ENCODE measurements around the gene MAP6. TPM values are rescaled to one million over a fixed set of nuclear protein-coding genes. Genes with fewer than 3 reads are reported as not detected.

Gene MAP6
- total and polyA plus RNA-seq, 9 of the 15 experiments (the other 6 are each of a cell fraction or from before 2014, with no cell fraction given) = not detected

DNA sequence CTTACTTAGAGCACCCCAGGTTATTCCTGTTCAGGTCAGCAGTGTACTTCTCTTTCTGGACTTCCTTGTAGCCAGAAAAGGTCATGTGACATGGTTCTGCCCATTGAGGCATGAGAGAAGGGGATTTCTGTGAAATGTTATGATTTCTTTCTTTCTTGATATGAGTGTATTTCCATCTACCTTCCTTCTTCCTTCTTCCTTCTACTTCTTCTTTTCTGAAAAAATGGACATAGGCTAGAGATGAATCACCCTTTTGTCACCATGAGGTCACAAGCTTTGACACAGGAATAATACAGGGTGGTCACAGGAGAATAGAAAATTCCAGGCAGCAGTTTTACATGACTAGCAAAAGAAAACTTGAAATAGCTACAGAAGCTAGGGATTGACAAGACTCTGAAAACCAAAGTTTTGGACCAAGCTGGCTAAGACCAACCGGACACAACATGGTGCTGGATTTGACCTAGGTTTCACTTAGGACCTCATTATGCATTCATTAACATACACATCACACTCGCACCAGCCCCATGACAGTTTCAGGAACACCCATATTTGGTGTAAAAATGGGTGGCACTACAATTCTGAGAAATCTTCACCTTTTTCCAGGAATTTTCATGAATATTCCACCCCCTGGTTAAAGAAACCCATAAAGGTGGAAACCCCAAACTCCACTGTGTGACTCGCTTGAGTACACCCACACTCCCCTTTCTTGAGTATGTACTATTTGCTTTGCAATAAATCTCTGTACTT, 21.2 kb upstream of the MAP6 start (continued):
- TF ChIP-seq ZNF695 (CRISPR knock-in tag; IDR thresholded peaks at IDR 0.05) = no peak
- TF ChIP-seq BRD9 (IDR thresholded peaks at IDR 0.05; ENCODE audit: low read depth, partially characterized antibody) = no peak
- no peak for TF ChIP-seq RAD21 (CRISPR knock-in tag; conservative IDR thresholded peaks at IDR 0.05 in 1 of 2, IDR thresholded peaks at IDR 0.05 in 1 of 2)
- TF ChIP-seq RB1 (IDR thresholded peaks at IDR 0.05; ENCODE audit: low read depth) = no peak
- TF ChIP-seq ZNF57 (CRISPR knock-in tag; IDR thresholded peaks at IDR 0.05) = no peak
- TF ChIP-seq HDAC8 (tag; IDR thresholded peaks at IDR 0.05) = no peak
- TF ChIP-seq, protein P1, sequence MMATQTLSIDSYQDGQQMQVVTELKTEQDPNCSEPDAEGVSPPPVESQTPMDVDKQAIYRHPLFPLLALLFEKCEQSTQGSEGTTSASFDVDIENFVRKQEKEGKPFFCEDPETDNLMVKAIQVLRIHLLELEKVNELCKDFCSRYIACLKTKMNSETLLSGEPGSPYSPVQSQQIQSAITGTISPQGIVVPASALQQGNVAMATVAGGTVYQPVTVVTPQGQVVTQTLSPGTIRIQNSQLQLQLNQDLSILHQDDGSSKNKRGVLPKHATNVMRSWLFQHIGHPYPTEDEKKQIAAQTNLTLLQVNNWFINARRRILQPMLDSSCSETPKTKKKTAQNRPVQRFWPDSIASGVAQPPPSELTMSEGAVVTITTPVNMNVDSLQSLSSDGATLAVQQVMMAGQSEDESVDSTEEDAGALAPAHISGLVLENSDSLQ (IDR thresholded peaks at IDR 0.05) = peak; percentile 56
- TF ChIP-seq, protein P2, sequence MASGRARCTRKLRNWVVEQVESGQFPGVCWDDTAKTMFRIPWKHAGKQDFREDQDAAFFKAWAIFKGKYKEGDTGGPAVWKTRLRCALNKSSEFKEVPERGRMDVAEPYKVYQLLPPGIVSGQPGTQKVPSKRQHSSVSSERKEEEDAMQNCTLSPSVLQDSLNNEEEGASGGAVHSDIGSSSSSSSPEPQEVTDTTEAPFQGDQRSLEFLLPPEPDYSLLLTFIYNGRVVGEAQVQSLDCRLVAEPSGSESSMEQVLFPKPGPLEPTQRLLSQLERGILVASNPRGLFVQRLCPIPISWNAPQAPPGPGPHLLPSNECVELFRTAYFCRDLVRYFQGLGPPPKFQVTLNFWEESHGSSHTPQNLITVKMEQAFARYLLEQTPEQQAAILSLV (tag; IDR thresholded peaks at IDR 0.05) = 0 out of 2 replicates have a peak, but pooled peaks have one; percentile 31
- TF ChIP-seq, protein P3, sequence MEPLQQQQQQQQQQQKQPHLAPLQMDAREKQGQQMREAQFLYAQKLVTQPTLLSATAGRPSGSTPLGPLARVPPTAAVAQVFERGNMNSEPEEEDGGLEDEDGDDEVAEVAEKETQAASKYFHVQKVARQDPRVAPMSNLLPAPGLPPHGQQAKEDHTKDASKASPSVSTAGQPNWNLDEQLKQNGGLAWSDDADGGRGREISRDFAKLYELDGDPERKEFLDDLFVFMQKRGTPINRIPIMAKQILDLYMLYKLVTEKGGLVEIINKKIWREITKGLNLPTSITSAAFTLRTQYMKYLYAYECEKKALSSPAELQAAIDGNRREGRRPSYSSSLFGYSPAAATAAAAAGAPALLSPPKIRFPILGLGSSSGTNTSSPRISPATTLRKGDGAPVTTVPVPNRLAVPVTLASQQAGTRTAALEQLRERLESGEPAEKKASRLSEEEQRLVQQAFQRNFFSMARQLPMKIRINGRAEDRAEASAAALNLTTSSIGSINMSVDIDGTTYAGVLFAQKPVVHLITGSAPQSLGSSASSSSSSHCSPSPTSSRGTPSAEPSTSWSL (CRISPR knock-in tag; IDR thresholded peaks at IDR 0.05; ENCODE audit: borderline replicate concordance) = no peak
- no peak for TF ChIP-seq FIP1L1 (IDR thresholded peaks at IDR 0.05; ENCODE audit: low read depth, low read length, poor library complexity, severe bottlenecking)
- no peak for TF ChIP-seq ARID2 (IDR thresholded peaks at IDR 0.05)
- TF ChIP-seq ZBTB43 (CRISPR knock-in tag; IDR thresholded peaks at IDR 0.05) = no peak
- TF ChIP-seq, protein P4, sequence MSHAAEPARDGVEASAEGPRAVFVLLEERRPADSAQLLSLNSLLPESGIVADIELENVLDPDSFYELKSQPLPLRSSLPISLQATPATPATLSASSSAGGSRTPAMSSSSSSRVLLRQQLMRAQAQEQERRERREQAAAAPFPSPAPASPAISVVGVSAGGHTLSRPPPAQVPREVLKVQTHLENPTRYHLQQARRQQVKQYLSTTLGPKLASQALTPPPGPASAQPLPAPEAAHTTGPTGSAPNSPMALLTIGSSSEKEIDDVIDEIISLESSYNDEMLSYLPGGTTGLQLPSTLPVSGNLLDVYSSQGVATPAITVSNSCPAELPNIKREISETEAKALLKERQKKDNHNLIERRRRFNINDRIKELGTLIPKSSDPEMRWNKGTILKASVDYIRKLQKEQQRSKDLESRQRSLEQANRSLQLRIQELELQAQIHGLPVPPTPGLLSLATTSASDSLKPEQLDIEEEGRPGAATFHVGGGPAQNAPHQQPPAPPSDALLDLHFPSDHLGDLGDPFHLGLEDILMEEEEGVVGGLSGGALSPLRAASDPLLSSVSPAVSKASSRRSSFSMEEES (CRISPR knock-in tag; IDR thresholded peaks at IDR 0.05) = peak; percentile 97
- TF ChIP-seq RHOXF2B (CRISPR knock-in tag; conservative IDR thresholded peaks at IDR 0.05) = no peak
- 0 out of 2 replicates have a peak, but pooled peaks have one; percentile 37 for TF ChIP-seq ETV1 (tag; conservative IDR thresholded peaks at IDR 0.05; ENCODE audit: low read depth)
- 0 out of 2 replicates have a peak, but pooled peaks have one; percentile 46 for TF ChIP-seq PTRF (tag; IDR thresholded peaks at IDR 0.05)

Data from K562 (cell line).